SK-N-SH treated with all-trans-retinoic acid at 6 μM for 48 hours (cell line): ENCODE results near the gene SCPEP1.

Source experiments
- ESRRG ChIP-seq: fragments of 250-450 bp; sonication (Bioruptor Pico); IDR thresholded peaks from 2 replicates; pipeline ENCODE4 v1.6.1; 2021; ENCODE audit warnings: mild to moderate bottlenecking
- OSR1 ChIP-seq: fragments of 250-450 bp; sonication (Bioruptor Pico); IDR thresholded peaks from 2 replicates; pipeline ENCODE4 v1.8.0; 2022; ENCODE audit warnings: moderate library complexity, mild to moderate bottlenecking, inconsistent platforms
- PPARA ChIP-seq: fragments of 250-450 bp; sonication (Bioruptor Pico); IDR thresholded peaks from 2 replicates; pipeline ENCODE4 v1.5.0; 2020; ENCODE audit warnings: mild to moderate bottlenecking, borderline replicate concordance
- TCF4 ChIP-seq: fragments of 250-450 bp; sonication (Bioruptor Pico); IDR thresholded peaks from 2 replicates; pipeline ENCODE4 v1.8.0; 2021; ENCODE audit warnings: mild to moderate bottlenecking, moderate library complexity, borderline replicate concordance
- ZC3H10 ChIP-seq: fragments of 250-450 bp; sonication (Bioruptor Pico); IDR thresholded peaks from 2 replicates; pipeline ENCODE4 v1.5.1; 2021; ENCODE audit warnings: mild to moderate bottlenecking, moderate library complexity
- ZFP3 ChIP-seq: fragments of 250-450 bp; sonication (Bioruptor Pico); IDR thresholded peaks from 2 replicates; pipeline ENCODE4 v1.5.0; 2020; ENCODE audit warnings: mild to moderate bottlenecking, moderate library complexity
- ZNF565 ChIP-seq: fragments of 450-650 bp; formaldehyde crosslinking; conservative IDR thresholded peaks from 2 replicates; pipeline ENCODE4 v1.5.0; 2020; ENCODE audit warnings: low read depth, mild to moderate bottlenecking, moderate library complexity
- TF ChIP-seq, protein P1 (sequence below): fragments of 250-450 bp; sonication (Bioruptor Pico); IDR thresholded peaks from 2 replicates; pipeline ENCODE4 v1.5.1; 2020; ENCODE audit warnings: low read depth, mild to moderate bottlenecking, moderate library complexity

- TF ChIP-seq ZNF565 (CRISPR knock-in tag) (no peak), ZFP3 (CRISPR knock-in tag) (no peak), PPARA (no peak), OSR1 (no peak), ESRRG (no peak), TCF4 (no peak), ZC3H10 (no peak)
- TF ChIP-seq, protein P1, sequence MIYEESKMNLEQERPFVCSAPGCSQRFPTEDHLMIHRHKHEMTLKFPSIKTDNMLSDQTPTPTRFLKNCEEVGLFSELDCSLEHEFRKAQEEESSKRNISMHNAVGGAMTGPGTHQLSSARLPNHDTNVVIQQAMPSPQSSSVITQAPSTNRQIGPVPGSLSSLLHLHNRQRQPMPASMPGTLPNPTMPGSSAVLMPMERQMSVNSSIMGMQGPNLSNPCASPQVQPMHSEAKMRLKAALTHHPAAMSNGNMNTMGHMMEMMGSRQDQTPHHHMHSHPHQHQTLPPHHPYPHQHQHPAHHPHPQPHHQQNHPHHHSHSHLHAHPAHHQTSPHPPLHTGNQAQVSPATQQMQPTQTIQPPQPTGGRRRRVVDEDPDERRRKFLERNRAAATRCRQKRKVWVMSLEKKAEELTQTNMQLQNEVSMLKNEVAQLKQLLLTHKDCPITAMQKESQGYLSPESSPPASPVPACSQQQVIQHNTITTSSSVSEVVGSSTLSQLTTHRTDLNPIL, result no peak
Observed at GRCh38 chr17:56997313-56997712, 19.4 kb downstream of the SCPEP1 start.
